GM23338 (cell line): Measurements from ENCODE around the gene EPHA6. TPM values are rescaled to one million over a fixed set of nuclear protein-coding genes. Genes with fewer than 3 reads are reported as not detected.
"Not testable (repeated sequence)": the region's sequence is repeated elsewhere in the genome, so short reads cannot be mapped to it uniquely, and the experiment has no call there.

Experiments used
- ATAC-seq: fragments of 200-7000 bp; cut with Tn5 transposase; 3 replicates; pipeline ENCODE4 v1.9.1; 2020
- DNase-seq: peaks from one replicate; pipeline ENCODE4 v3.0.0-alpha.2; 2015; ENCODE audit warnings: low spot score
- H2AFZ ChIP-seq: fragments of 200-600 bp; sonication (generic); 2 replicates; pipeline ENCODE4 v1.8.0; 2016; ENCODE audit warnings: antibody characterized with exemption, mild to moderate bottlenecking, moderate library complexity
- H3F3A ChIP-seq: fragments of 200-600 bp; sonication (generic); replicated peaks from 2 replicates; pipeline ENCODE4 v1.8.0; 2017; ENCODE audit warnings: antibody characterized with exemption, mixed run types, low read depth
- H3K27ac ChIP-seq: fragments of 200-600 bp; sonication (generic); 2 replicates; pipeline ENCODE4 v1.6.1; 2016; ENCODE audit warnings: low read depth
- H3K27me3 ChIP-seq: fragments of 200-600 bp; sonication (generic); 2 replicates; pipeline ENCODE4 v1.8.0; 2016; ENCODE audit warnings: mild to moderate bottlenecking, mixed run types, moderate library complexity; ENCODE audit not compliant: insufficient read depth
- H3K36me3 ChIP-seq: fragments of 200-600 bp; sonication (generic); 2 replicates; pipeline ENCODE4 v1.8.0; 2016; ENCODE audit warnings: mild to moderate bottlenecking; ENCODE audit not compliant: insufficient read depth
- H3K4me1 ChIP-seq: fragments of 200-600 bp; sonication (generic); 2 replicates; pipeline ENCODE4 v1.8.0; 2016; ENCODE audit warnings: mild to moderate bottlenecking, moderate library complexity; ENCODE audit not compliant: insufficient read depth
- H3K4me2 ChIP-seq: fragments of 200-600 bp; sonication (generic); 2 replicates; pipeline ENCODE4 v1.7.1; 2017; ENCODE audit warnings: mixed run types
- H3K4me3 ChIP-seq: fragments of 200-600 bp; sonication (generic); 2 replicates; pipeline ENCODE4 v1.6.1; 2016; ENCODE audit warnings: mixed run types
- H3K79me2 ChIP-seq: fragments of 200-600 bp; sonication (generic); replicated peaks from 2 replicates; pipeline ENCODE4 v1.8.0; 2017; ENCODE audit warnings: mild to moderate bottlenecking; ENCODE audit not compliant: insufficient read depth
- H3K9me2 ChIP-seq: fragments of 200-600 bp; sonication (generic); 2 replicates; pipeline ENCODE4 v1.8.0; 2017; ENCODE audit not compliant: insufficient read depth
- H4K20me1 ChIP-seq: fragments of 200-600 bp; sonication (generic); replicated peaks from 2 replicates; pipeline ENCODE4 v1.8.0; 2017; ENCODE audit warnings: mild to moderate bottlenecking; ENCODE audit not compliant: insufficient read depth
- H3K27ac Mint-ChIP-seq: 2 replicates; pipeline ENCODE4 v1.8.0; 2020; ENCODE audit warnings: inconsistent platforms, mild to moderate bottlenecking, moderate library complexity, mixed read lengths
- H3K27me3 Mint-ChIP-seq: 3 replicates; pipeline ENCODE4 v1.8.0; 2022; ENCODE audit warnings: low read depth, mild to moderate bottlenecking, moderate library complexity, mixed read lengths, inconsistent platforms; ENCODE audit not compliant: insufficient read depth, poor library complexity
- H3K36me3 Mint-ChIP-seq: 3 replicates; pipeline ENCODE4 v1.8.0; 2021; ENCODE audit warnings: low read depth, mild to moderate bottlenecking, inconsistent platforms, moderate library complexity, mixed read lengths
- H3K4me1 Mint-ChIP-seq: 3 replicates; pipeline ENCODE4 v1.8.0; 2020; ENCODE audit warnings: mild to moderate bottlenecking, inconsistent platforms, mixed read lengths
- H3K4me3 Mint-ChIP-seq: 3 replicates; pipeline ENCODE4 v1.8.0; 2021; ENCODE audit warnings: moderate library complexity, mild to moderate bottlenecking, inconsistent platforms, mixed read lengths
- H3K9me3 Mint-ChIP-seq: 3 replicates; pipeline ENCODE4 v1.8.0; 2020; ENCODE audit warnings: moderate library complexity, mild to moderate bottlenecking, inconsistent platforms, mixed read lengths
- CREB1 ChIP-seq: fragments of 250-450 bp; sonication (Bioruptor Pico); IDR thresholded peaks from 2 replicates; pipeline ENCODE4 v1.5.0; 2020; ENCODE audit warnings: low read depth, mild to moderate bottlenecking, moderate library complexity
- EZH2 ChIP-seq: fragments of 200-600 bp; sonication (generic); IDR thresholded peaks from one replicate; pipeline ENCODE4 v1.8.0; 2017; ENCODE audit warnings: antibody characterized with exemption, mild to moderate bottlenecking, low read depth; ENCODE audit not compliant: unreplicated experiment
- JUNB ChIP-seq: IDR thresholded peaks from one replicate; pipeline ENCODE4 v1.6.1; 2016; ENCODE audit warnings: antibody characterized with exemption; ENCODE audit not compliant: unreplicated experiment
- POLR2AphosphoS5 ChIP-seq: IDR thresholded peaks from 2 replicates; pipeline ENCODE4 v1.6.1; 2016; ENCODE audit warnings: antibody characterized with exemption, low read depth
- REST ChIP-seq: IDR thresholded peaks from one replicate; pipeline ENCODE4 v1.6.1; 2018; ENCODE audit warnings: antibody characterized with exemption; ENCODE audit not compliant: unreplicated experiment
- ZNF114 ChIP-seq: fragments of 250-450 bp; sonication (Bioruptor Pico); IDR thresholded peaks from 2 replicates; pipeline ENCODE4 v1.5.0; 2020; ENCODE audit warnings: mild to moderate bottlenecking, moderate library complexity
- ZNF331 ChIP-seq: fragments of 250-450 bp; sonication (Bioruptor Pico); IDR thresholded peaks from 2 replicates; pipeline ENCODE4 v1.5.0; 2020; ENCODE audit warnings: low read depth, mild to moderate bottlenecking, moderate library complexity
- polyA plus RNA-seq: library from polyadenylated mRNA; unstranded; fragments of >200 nt; fragmentation: Nextera tagmentation; extraction: Ambion mirVana; gene quantifications from 2 replicates; pipeline ENCODE4 v1.2.1, GENCODE V29; 2016
- total RNA-seq: library from RNA; depleted of rRNA; stranded (reverse); fragments of >200 nt; shearing (Covaris generic); gene quantifications from 2 replicates; pipeline ENCODE4 v1.2.3, GENCODE V29; 2014
- TF ChIP-seq, protein P1 (sequence below), 2 experiments: fragments of 200-600 bp in 1 of 2; sonication (generic) in 1 of 2; conservative IDR thresholded peaks; 2 replicates each; pipeline versions ENCODE4 v1.5.1 to v1.6.1; 2016 to 2017; ENCODE audit warnings: antibody characterized with exemption in 2 of 2, low read depth in 2 of 2, mild to moderate bottlenecking in 2 of 2, moderate library complexity in 1 of 2

EPHA6 gene
- total and polyA plus RNA-seq, 2 experiments from 2014 or later: 0.37 to 2.6 TPM

- TF ChIP-seq POLR2AphosphoS5: no peak
- no peak for TF ChIP-seq JUNB
- TF ChIP-seq REST: no peak
- no peak for TF ChIP-seq ZNF114 (CRISPR knock-in tag)
- TF ChIP-seq ZNF331: no peak
- no peak for TF ChIP-seq EZH2
- TF ChIP-seq, protein P1, sequence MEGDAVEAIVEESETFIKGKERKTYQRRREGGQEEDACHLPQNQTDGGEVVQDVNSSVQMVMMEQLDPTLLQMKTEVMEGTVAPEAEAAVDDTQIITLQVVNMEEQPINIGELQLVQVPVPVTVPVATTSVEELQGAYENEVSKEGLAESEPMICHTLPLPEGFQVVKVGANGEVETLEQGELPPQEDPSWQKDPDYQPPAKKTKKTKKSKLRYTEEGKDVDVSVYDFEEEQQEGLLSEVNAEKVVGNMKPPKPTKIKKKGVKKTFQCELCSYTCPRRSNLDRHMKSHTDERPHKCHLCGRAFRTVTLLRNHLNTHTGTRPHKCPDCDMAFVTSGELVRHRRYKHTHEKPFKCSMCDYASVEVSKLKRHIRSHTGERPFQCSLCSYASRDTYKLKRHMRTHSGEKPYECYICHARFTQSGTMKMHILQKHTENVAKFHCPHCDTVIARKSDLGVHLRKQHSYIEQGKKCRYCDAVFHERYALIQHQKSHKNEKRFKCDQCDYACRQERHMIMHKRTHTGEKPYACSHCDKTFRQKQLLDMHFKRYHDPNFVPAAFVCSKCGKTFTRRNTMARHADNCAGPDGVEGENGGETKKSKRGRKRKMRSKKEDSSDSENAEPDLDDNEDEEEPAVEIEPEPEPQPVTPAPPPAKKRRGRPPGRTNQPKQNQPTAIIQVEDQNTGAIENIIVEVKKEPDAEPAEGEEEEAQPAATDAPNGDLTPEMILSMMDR (conservative IDR thresholded peaks at IDR 0.05; ENCODE audit: low read depth in 2 of 2): no peak
- TF ChIP-seq CREB1 (CRISPR knock-in tag): no peak
Observed at GRCh38 chr3:96915445-96915844, 101.1 kb downstream of the EPHA6 start (continued).

- H3K36me3 Mint-ChIP-seq: peaks cover 25% of the 10 kb centered on the region
- no peak overlapping the region for H2AFZ ChIP-seq
- no peaks in the 10 kb centered on the region for H3F3A ChIP-seq
- no peak overlapping the region for H3K4me2 ChIP-seq
- no peak overlapping the region for H3K27ac ChIP-seq
- no peaks in the 10 kb centered on the region for H3K27me3 ChIP-seq
- H3K4me3 ChIP-seq: no peak overlapping the region
- peaks cover 31% of the 10 kb centered on the region for H3K9me3 Mint-ChIP-seq
- no peak for TF ChIP-seq POLR2AphosphoS5
- no peak overlapping the region for H3K4me3 Mint-ChIP-seq
- H3K27me3 Mint-ChIP-seq: peaks cover 3% of the 10 kb centered on the region
- no peaks in the 10 kb centered on the region for H3K79me2 ChIP-seq
- DNase-seq (no peak), ATAC-seq (no peak)
- no peaks in the 10 kb centered on the region for H4K20me1 ChIP-seq
- H3K4me1 ChIP-seq: no peaks in the 10 kb centered on the region
- H3K36me3 ChIP-seq: no peaks in the 10 kb centered on the region; the same call in 1 of the 2 replicates
- H3K4me1 Mint-ChIP-seq: no peaks in the 10 kb centered on the region
- H3K9me2 ChIP-seq: peaks cover 2% of the 10 kb centered on the region
- no peak overlapping the region for H3K27ac Mint-ChIP-seq
Observed at GRCh38 chr3:96931119-96931862, 116.9 kb downstream of the EPHA6 start.

DNA sequence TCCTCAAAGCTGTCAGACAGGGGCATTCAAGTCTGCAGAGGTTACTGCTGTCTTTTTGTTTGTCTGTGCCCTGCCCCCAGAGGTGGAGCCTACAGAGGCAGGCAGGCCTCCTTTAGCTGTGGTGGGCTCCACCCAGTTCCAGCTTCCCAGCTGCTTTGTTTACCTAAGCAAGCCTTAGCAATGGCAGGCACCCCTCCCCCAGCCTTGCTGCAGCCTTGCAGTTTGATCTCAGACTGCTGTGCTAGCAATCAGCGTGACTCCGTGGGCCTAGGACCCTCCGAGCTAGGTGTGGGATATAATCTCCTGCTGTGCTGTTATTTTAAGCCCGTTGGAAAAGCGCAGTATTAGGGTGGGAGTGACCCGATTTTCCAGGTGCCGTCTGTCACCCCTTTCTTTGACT, 127.7 kb downstream of the EPHA6 start:
- not testable (repeated sequence) for H3K4me2 ChIP-seq, H3K4me3 Mint-ChIP-seq, H3K27me3 ChIP-seq, H4K20me1 ChIP-seq, H3K4me3 ChIP-seq, H3K4me1 Mint-ChIP-seq, H3K27ac ChIP-seq, H3K27me3 Mint-ChIP-seq, H3F3A ChIP-seq, H3K79me2 ChIP-seq, H3K36me3 ChIP-seq, H3K4me1 ChIP-seq, ATAC-seq, H3K27ac Mint-ChIP-seq, H2AFZ ChIP-seq, DNase-seq, H3K9me2 ChIP-seq
- peaks cover 19% of the 10 kb centered on the region for H3K36me3 Mint-ChIP-seq
- H3K9me3 Mint-ChIP-seq: peaks cover 35% of the 10 kb centered on the region
